IMR-90 (cell line): ENCODE measurements around the gene ZFR.

ENCODE experiments used
- CTCF ChIP-seq: conservative IDR thresholded peaks from 2 replicates; pipeline ENCODE4 v1.5.1; 2012; ENCODE audit warnings: mild to moderate bottlenecking, low read depth, low read length, improper control_type of control experiment
- MAFK ChIP-seq: IDR thresholded peaks from 2 replicates; pipeline ENCODE4 v1.6.1; 2012; ENCODE audit warnings: low read depth, low read length, improper control_type of control experiment
- MAZ ChIP-seq: IDR thresholded peaks from 2 replicates; pipeline ENCODE4 v1.6.1; 2012; ENCODE audit warnings: low read depth, mild to moderate bottlenecking, low read length, improper control_type of control experiment, moderate library complexity, borderline replicate concordance
- POLR2A ChIP-seq: IDR thresholded peaks from 2 replicates; pipeline ENCODE4 v1.6.1; 2012; ENCODE audit warnings: mild to moderate bottlenecking, low read depth, low read length
- SMC3 ChIP-seq: fragments of 150-350 bp; IDR thresholded peaks from 2 replicates; pipeline ENCODE4 v1.6.1; 2016; ENCODE audit warnings: low read depth, mild to moderate bottlenecking, antibody characterized with exemption, low read length, moderate library complexity

GRCh38 chr5:32445831-32446614, 1.5 kb upstream of the ZFR start:
- TF ChIP-seq MAFK (no peak), CTCF (no peak), POLR2A (no peak), MAZ (no peak), SMC3 (no peak)
